Endothelial cell of umbilical vein (primary cell): ENCODE results near the gene PAEP. TPM values are rescaled to one million over a fixed set of nuclear protein-coding genes. Genes with fewer than 3 reads are reported as not detected.

Experiments used
- BruUV-seq: library from RNA; stranded (reverse); fragments of 400-500 nt; replicated peaks from 2 replicates; lab custom pipeline; 2021; lab: Mats Ljungman, UMichigan
- CTCF ChIA-PET: fragments of 300-600, 350-600 bp; sonication (Branson Sonifier 250); formaldehyde crosslinking; loops from one replicate; lab custom pipeline; 2021; ENCODE audit warnings: antibody characterized with exemption, inconsistent platforms; lab: Charles Lee
- POLR2A ChIA-PET: fragments of 300-600, 350-600 bp; sonication (Branson Sonifier 250); formaldehyde crosslinking; loops from one replicate; lab custom pipeline; 2021; ENCODE audit warnings: antibody characterized with exemption, inconsistent platforms; lab: Charles Lee
- DNase-seq: peaks from one replicate; pipeline ENCODE4 v3.0.0-alpha.2; 2011; ENCODE audit warnings: low read depth, low spot score
- FAIRE-seq: peaks from 2 replicates; lab custom pipeline; 2011; peaks lifted over from hg19 to GRCh38; lab: Jason Lieb, UNC
- H2AFZ ChIP-seq: 2 replicates; pipeline ENCODE4 v1.6.0; 2012; ENCODE audit warnings: low read depth, low read length, control low read depth, inconsistent platforms
- H3K27ac ChIP-seq: 2 replicates; pipeline ENCODE4 v1.5.1; 2011; ENCODE audit warnings: low read depth, mild to moderate bottlenecking, control low read depth, low read length, moderate library complexity; ENCODE audit not compliant: insufficient read depth
- H3K27me3 ChIP-seq, 2 experiments: 2 replicates each; pipeline versions ENCODE4 v1.6.0 to v1.6.1; 2011; ENCODE audit warnings: low read length in 2 of 2, mixed read lengths in 1 of 2; ENCODE audit not compliant: control insufficient read depth in 2 of 2, insufficient read depth in 2 of 2
- H3K36me3 ChIP-seq, 2 experiments: 2 replicates in 1 of 2; 3 replicates in 1 of 2; pipeline ENCODE4 v1.5.1; 2011; ENCODE audit warnings: low read length in 2 of 2, mild to moderate bottlenecking in 1 of 2, moderate library complexity in 1 of 2; ENCODE audit not compliant: control insufficient read depth in 2 of 2, insufficient read depth in 2 of 2; ENCODE audit errors: extremely low read depth in 1 of 2
- H3K4me1 ChIP-seq: 3 replicates; pipeline ENCODE4 v1.5.1; 2011; ENCODE audit warnings: mild to moderate bottlenecking, low read length; ENCODE audit not compliant: control insufficient read depth, insufficient read depth; ENCODE audit errors: extremely low read depth
- H3K4me2 ChIP-seq: 2 replicates; pipeline ENCODE4 v1.6.1; 2011; ENCODE audit warnings: low read length, control low read depth, mixed read lengths; ENCODE audit not compliant: insufficient read depth
- H3K4me3 ChIP-seq, 3 experiments: fragments of 200-600 bp in 1 of 3; sonication (generic), shearing (Covaris generic) in 1 of 3; replicated peaks in 1 of 3; 2 replicates each; pipeline ENCODE4 v1.5.1; 2011 to 2016; ENCODE audit warnings: control low read depth in 3 of 3, low read length in 3 of 3, mild to moderate bottlenecking in 2 of 3, inconsistent platforms in 1 of 3, low read depth in 1 of 3, moderate library complexity in 1 of 3; ENCODE audit not compliant: insufficient read depth in 1 of 3
- H3K79me2 ChIP-seq: 2 replicates; pipeline ENCODE4 v1.6.0; 2012; ENCODE audit warnings: low read length, inconsistent platforms; ENCODE audit not compliant: control insufficient read depth, insufficient read depth
- H3K9ac ChIP-seq: replicated peaks from 2 replicates; pipeline ENCODE3; 2011; ENCODE audit warnings: low read length, control low read depth; ENCODE audit not compliant: insufficient read depth; ENCODE audit errors: extremely low read depth
- H3K9me1 ChIP-seq: replicated peaks from 3 replicates; pipeline ENCODE4 v1.6.0; 2011; ENCODE audit warnings: mild to moderate bottlenecking, low read length; ENCODE audit not compliant: control insufficient read depth, insufficient read depth; ENCODE audit errors: extremely low read depth
- H3K9me3 ChIP-seq: replicated peaks from 2 replicates; pipeline ENCODE4 v1.5.1; 2012; ENCODE audit warnings: low read length, inconsistent platforms; ENCODE audit not compliant: control insufficient read depth, insufficient read depth
- H4K20me1 ChIP-seq: replicated peaks from 2 replicates; pipeline ENCODE3; 2011; ENCODE audit warnings: mild to moderate bottlenecking, low read length; ENCODE audit not compliant: control insufficient read depth, insufficient read depth; ENCODE audit errors: extremely low read depth
- EZH2 ChIP-seq: IDR thresholded peaks from 2 replicates; pipeline ENCODE4 v1.6.1; 2012; ENCODE audit warnings: borderline replicate concordance, low read depth, mild to moderate bottlenecking, moderate library complexity, low read length, inconsistent platforms; ENCODE audit not compliant: severe bottlenecking
- FOS ChIP-seq: IDR thresholded peaks from 2 replicates; pipeline ENCODE4 v1.6.1; 2011; ENCODE audit warnings: mild to moderate bottlenecking, low read length, moderate library complexity, borderline replicate concordance; ENCODE audit not compliant: insufficient read depth
- GATA2 ChIP-seq: IDR thresholded peaks from 2 replicates; pipeline ENCODE4 v1.7.0; 2011; ENCODE audit warnings: low read depth, mild to moderate bottlenecking, moderate library complexity, mixed read lengths, low read length; ENCODE audit not compliant: insufficient read length, insufficient read depth
- JUN ChIP-seq: IDR thresholded peaks from 2 replicates; pipeline ENCODE4 v1.6.1; 2011; ENCODE audit warnings: borderline replicate concordance, low read depth; ENCODE audit not compliant: insufficient read length, insufficient read depth
- MYC ChIP-seq: IDR thresholded peaks from one replicate; pipeline ENCODE4 v1.6.1; 2011; ENCODE audit warnings: mild to moderate bottlenecking, low read depth, low read length
- POLR2A ChIP-seq: IDR thresholded peaks from 2 replicates; pipeline ENCODE4 v1.6.1; 2012; ENCODE audit warnings: low read depth, mild to moderate bottlenecking, control low read depth, low read length
- POLR2AphosphoS5 ChIP-seq: IDR thresholded peaks from 2 replicates; pipeline ENCODE4 v1.6.1; 2012; ENCODE audit warnings: low read depth, mild to moderate bottlenecking, control low read depth, low read length, moderate library complexity; ENCODE audit not compliant: insufficient read depth
- dilution Hi-C: fragments of 300-500 bp; cut with MboI; formaldehyde crosslinking; loops from one replicate; pipeline ENCODE4 v1.15.0; 2019; ENCODE audit warnings: low sequenced_read_pairs; ENCODE audit not compliant: extremely low pct_ligation_motif_present
- intact Hi-C: fragments of 100-400 bp; cut with micrococcal nuclease; formaldehyde crosslinking; loops from one replicate; pipeline ENCODE4 v1.10.0; 2022
- polyA plus RNA-seq, 4 experiments: library from polyadenylated mRNA; depleted of rRNA in 3 of 4; stranded (reverse) in 3 of 4; unstranded in 1 of 4; fragments of >200 nt; gene quantifications; 2 replicates each; pipeline versions ENCODE4 v1.2.1 to v1.2.3, GENCODE V29; 2011 to 2012; ENCODE audit warnings: missing spikeins in 1 of 4
- total RNA-seq: library from RNA; stranded (reverse); gene quantifications from 2 replicates; pipeline ENCODE4 v1.2.3, GENCODE V29; 2021
- TF ChIP-seq, protein P1 (sequence below), 2 donors: IDR thresholded peaks; 1 replicate in 1 of 2; 2 replicates in 1 of 2; pipeline ENCODE4 v1.5.1; 2011; ENCODE audit warnings: low read length in 2 of 2, mild to moderate bottlenecking in 2 of 2, moderate library complexity in 2 of 2, control low read depth in 1 of 2, inconsistent platforms in 1 of 2, low read depth in 1 of 2; ENCODE audit not compliant: insufficient read depth in 1 of 2; ENCODE audit errors: extremely low read depth in 1 of 2
- TF ChIP-seq, protein P2 (sequence below): IDR thresholded peaks from 2 replicates; pipeline ENCODE4 v1.6.1; 2011; ENCODE audit not compliant: insufficient read depth, insufficient read length

The PAEP gene
- total and polyA plus RNA-seq, 2 donors (not counting 3 experiments of a cell fraction or from before 2014, with no cell fraction given) = not detected

DNA sequence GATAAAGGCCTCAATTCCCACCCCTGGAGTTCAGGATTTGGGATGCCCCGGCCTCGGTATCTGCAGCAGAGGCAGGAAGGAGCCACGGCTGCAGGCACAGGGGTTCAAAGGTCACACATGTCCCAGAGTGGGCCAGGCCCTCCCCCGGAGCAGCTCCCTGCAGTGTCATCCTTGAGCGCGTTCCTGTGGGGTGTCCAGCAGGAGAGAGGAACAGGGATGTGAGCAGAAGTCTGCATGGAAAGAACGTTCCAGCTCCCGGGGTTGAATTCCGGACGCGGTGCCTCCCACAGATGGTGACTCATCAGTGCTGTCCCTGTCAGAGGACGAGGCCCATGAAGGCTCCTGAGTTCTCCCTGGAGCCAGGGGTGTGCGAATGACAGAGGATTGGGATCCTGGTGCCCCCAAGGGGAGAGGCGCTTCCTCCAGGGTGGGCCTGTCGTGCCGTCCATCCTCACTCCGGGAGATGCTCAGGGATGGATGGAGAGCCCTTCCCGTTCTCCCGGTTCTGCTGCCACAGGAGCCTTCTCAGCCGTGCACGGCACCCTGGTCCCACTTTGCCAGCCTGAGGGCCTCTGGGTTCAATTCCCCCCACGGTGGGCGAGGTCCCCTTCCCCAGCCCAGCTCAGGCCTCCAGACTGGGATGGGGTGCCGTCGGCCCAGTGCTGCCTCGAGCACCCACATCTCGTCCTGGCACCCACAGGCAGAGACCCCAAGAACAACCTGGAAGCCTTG is 37.3 kb upstream of the PAEP start:
- H3K4me2 ChIP-seq = no peak overlapping the region
- H2AFZ ChIP-seq = no peak overlapping the region
- H3K36me3 ChIP-seq = no peaks in the 10 kb centered on the region
- no peak for DNase-seq
- BruUV-seq = no TSS peak
- ChIA-PET CTCF (no interaction called here), POLR2A (no interaction called here)
- dilution Hi-C loops = no loop called here
- no peak overlapping the region for H3K4me3 ChIP-seq
- no peaks in the 10 kb centered on the region for H3K79me2 ChIP-seq
- no peak for TF ChIP-seq JUN
- no peak for TF ChIP-seq GATA2
- TF ChIP-seq, protein P1, sequence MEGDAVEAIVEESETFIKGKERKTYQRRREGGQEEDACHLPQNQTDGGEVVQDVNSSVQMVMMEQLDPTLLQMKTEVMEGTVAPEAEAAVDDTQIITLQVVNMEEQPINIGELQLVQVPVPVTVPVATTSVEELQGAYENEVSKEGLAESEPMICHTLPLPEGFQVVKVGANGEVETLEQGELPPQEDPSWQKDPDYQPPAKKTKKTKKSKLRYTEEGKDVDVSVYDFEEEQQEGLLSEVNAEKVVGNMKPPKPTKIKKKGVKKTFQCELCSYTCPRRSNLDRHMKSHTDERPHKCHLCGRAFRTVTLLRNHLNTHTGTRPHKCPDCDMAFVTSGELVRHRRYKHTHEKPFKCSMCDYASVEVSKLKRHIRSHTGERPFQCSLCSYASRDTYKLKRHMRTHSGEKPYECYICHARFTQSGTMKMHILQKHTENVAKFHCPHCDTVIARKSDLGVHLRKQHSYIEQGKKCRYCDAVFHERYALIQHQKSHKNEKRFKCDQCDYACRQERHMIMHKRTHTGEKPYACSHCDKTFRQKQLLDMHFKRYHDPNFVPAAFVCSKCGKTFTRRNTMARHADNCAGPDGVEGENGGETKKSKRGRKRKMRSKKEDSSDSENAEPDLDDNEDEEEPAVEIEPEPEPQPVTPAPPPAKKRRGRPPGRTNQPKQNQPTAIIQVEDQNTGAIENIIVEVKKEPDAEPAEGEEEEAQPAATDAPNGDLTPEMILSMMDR (IDR thresholded peaks at IDR 0.05; ENCODE audit: extremely low read depth in 1 of 2, insufficient read depth in 1 of 2, low read depth in 1 of 2, low read length in 2 of 2) = no peak
- TF ChIP-seq FOS = no peak
- TF ChIP-seq EZH2 = no peak
- TF ChIP-seq POLR2AphosphoS5 = no peak
- TF ChIP-seq POLR2A = no peak
- TF ChIP-seq, protein P2, sequence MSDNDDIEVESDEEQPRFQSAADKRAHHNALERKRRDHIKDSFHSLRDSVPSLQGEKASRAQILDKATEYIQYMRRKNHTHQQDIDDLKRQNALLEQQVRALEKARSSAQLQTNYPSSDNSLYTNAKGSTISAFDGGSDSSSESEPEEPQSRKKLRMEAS = no peak
- no peak for TF ChIP-seq MYC
- no peak overlapping the region for H3K9ac ChIP-seq
- H3K9me3 ChIP-seq = no peaks in the 10 kb centered on the region
- no peaks in the 10 kb centered on the region for H3K4me1 ChIP-seq
- H3K27me3 ChIP-seq = no peaks in the 10 kb centered on the region
- intact Hi-C loops = no loop called here
- no peak overlapping the region for H3K27ac ChIP-seq
- FAIRE-seq = no peak
- no peaks in the 10 kb centered on the region for H3K9me1 ChIP-seq
- no peaks in the 10 kb centered on the region for H4K20me1 ChIP-seq
